ENCODE data around the gene CEP112.

DNA sequence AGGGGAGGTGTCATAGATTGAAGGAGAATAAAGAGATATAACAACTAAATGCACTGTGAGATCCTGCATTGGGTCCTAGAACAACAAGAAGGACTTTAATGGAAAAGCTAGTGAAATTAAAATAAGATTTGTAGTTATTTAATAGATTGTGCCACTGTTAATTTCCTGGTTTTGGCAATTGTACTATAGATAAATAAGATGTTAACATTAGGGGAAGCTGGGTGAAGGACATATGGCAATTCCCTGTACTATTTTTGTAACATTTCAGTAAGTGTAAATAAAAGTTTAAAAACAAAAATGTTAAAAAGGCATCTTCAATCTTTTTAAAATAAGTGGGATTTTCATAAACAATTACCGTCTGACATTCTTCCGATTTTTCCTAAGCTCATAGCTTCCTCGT is 372.1 kb downstream of the CEP112 start:
- no peak for TF ChIP-seq EZH2 (IDR thresholded peaks at IDR 0.05)
- TF ChIP-seq POLR2AphosphoS5 (IDR thresholded peaks at IDR 0.05; ENCODE audit: borderline replicate concordance, low read depth, low read length): no peak

Data from SK-N-MC (cell line).